Measurements from ENCODE around the gene RAB11FIP4.
"Not testable (repeated sequence)": the region's sequence is repeated elsewhere in the genome, so short reads cannot be mapped to it uniquely, and the experiment has no call there.

RAB11FIP4 gene

GRCh38 chr17:31433811-31434726, 42.6 kb downstream of the RAB11FIP4 start:
- no peak for DNase-seq

GRCh38 chr17:31434727-31435050, 43.2 kb downstream of the RAB11FIP4 start:
- no peak for DNase-seq

- no peak for DNase-seq
These were observed 44.1 kb downstream of the RAB11FIP4 start for GRCh38 chr17:31435581-31435980.

DNA sequence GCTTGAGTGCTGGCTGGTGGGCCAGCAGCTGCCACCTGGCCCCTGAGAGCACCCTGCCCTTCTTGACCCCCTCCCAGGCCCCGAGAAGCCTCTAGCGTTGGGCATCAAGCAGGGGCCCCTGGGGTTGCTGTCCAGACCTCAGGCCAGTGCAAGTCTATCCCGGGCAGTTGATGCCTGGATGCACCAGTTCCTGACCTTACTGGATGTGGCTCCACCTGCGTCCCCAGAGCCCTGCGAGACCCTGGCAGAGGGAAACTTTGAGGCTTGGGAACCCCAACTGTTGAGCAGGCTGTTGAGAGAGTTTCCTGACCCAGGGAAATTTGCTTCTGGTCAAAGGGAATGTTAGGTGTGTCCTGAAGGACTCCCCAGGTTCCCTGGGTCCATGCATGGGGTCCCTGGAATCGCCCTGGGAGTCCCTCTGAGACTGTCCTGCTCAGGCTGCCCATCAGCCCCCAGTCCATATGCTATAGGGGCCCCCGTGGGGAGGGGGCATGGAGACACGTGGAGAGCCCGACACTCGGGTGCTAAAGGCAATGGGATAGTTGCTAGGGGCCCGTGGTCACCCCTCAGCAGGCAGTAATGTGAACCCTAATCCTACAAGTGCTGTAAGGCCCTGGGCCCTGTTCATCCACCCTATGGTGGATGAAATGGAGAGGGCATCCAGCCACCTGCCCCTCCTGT, 46.4 kb downstream of the RAB11FIP4 start:
- DNase-seq: no peak

DNA sequence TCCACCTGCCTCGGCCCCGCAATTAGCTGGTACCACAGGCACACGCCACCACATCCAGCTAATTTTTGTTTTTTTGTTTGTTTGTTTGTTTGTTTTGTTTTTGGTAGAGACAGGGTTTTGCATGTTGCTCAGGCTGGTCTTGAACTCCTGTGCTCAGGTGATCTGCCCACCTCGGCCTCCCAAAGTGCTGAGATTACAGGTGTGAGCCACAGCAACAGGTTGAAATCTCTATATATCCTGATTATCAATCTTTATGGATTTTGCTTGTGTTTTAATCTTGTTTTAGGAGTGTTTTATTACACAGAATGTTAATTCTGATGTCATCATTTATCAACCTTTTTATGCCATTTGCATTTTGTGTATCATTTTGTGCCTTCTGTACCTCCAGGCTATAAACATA, 48.2 kb downstream of the RAB11FIP4 start:
- DNase-seq: no peak

DNA sequence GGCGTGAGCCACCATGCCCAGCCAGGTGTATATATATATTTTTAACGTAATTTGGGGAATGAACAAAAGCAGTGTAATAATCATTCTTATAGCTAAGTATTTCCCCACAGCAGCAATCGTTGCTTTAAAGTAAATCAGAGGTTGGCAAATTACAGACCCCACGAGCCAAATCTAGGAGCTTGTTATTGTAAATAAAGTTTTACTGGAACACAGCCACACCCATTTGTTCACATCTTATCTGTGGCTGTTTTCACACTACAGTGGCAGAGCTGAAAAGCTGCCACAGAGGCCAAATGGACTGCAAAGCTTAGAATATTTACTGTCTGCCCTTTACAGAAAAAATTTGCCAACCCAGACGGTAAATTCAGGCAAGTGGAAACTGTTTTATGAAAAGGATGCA, 50.8 kb downstream of the RAB11FIP4 start:
- no peak for DNase-seq

GRCh38 chr17:31442856-31443255, 51.4 kb downstream of the RAB11FIP4 start:
- DNase-seq: not testable (repeated sequence)

GRCh38 chr17:31443386-31443785, 51.9 kb downstream of the RAB11FIP4 start:
- DNase-seq: no peak

- DNase-seq: no peak
These were observed 52.6 kb downstream of the RAB11FIP4 start for GRCh38 chr17:31444026-31444425.

GRCh38 chr17:31446195-31446967, 54.9 kb downstream of the RAB11FIP4 start:
- no peak for DNase-seq

DNA sequence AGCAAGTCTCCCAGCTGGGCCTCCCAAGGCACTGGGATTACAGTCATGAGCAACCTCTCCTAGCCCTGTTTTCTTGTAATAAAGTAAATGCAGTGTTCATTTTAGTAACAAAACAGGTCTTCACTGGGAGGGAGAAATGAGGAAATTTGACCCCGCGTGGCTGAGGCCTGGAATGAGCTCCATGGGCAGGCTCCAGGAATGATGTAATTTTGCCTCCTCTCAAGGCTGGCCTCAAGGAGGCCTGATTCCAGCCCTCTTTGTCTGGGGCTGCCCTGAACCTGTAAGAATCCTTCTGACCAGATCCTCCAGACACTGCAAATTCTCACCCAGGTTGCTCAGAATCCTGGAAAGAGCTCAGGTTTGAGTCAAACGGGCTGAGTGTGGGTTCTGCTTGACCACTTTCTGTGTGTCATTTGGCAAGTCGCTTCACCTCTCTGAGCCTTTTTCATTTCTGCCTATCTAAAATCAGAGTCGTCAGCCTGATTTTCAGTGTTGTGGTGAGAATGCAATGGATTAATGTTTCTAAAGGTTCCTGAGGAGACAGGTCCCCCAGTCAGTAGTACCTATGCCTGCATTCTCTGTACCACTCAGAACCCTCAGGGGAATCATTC, 57.1 kb downstream of the RAB11FIP4 start:
- no peak for DNase-seq

- no peak for DNase-seq
These were observed 57.6 kb downstream of the RAB11FIP4 start for GRCh38 chr17:31449111-31449510.

DNA sequence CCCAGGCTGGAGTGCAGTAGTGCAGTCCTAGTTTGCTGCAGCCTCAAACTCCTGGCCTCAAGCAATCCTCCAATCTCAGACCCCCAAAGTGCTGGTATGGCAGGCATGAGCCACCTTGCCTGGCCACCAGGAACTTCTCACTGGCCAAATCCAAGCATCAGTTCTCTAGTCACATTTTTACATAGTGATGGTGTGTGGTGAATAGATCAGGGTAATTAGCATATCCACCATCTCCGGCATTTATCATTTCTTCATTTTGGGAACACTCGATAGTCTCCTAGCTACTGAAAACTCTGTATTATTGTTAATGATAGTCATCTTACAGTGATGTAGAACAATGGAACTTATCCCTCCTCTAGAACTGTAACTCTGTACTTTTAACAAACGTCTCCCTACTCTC, 58.3 kb downstream of the RAB11FIP4 start:
- DNase-seq: no peak

GRCh38 chr17:31452101-31452500, 60.6 kb downstream of the RAB11FIP4 start:
- no peak for DNase-seq

DNA sequence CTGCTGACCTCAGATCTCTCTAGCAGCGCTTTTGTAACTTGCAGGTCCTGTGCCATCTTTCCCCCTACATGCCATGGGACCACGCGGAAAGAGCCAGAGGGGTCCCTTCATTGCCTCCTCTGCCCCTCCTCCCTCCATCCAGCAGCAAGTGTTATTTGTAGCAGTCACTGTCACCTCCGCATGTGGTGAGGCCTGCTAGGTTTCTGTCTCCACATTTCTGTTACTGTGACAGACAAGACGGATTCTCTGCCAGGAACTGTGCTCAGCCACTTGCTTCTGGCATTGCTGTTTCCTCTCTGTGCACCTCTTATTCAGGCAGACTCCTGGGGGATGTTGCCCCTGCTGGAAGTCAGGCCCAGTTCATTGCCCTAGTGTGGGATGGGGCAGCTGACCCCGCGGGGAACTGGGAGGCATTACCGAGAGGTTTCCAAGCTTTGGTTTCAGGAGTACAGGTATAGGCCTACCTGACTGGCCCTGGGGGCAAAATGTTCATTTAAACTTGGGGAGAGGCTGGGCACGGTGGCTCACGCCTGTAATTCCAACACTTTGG, 61.2 kb downstream of the RAB11FIP4 start:
- DNase-seq: no peak

- DNase-seq: no peak
These were observed 62.4 kb downstream of the RAB11FIP4 start for GRCh38 chr17:31453896-31454295.

- no peak for DNase-seq
These were observed 65.3 kb downstream of the RAB11FIP4 start for GRCh38 chr17:31456814-31457213.

- DNase-seq: no peak
These were observed 66.1 kb downstream of the RAB11FIP4 start for GRCh38 chr17:31457391-31458234.

- DNase-seq: no peak
These were observed 67.4 kb downstream of the RAB11FIP4 start for GRCh38 chr17:31458829-31459228.

- no peak for DNase-seq
These were observed 68.2 kb downstream of the RAB11FIP4 start for GRCh38 chr17:31459716-31460115.

DNA sequence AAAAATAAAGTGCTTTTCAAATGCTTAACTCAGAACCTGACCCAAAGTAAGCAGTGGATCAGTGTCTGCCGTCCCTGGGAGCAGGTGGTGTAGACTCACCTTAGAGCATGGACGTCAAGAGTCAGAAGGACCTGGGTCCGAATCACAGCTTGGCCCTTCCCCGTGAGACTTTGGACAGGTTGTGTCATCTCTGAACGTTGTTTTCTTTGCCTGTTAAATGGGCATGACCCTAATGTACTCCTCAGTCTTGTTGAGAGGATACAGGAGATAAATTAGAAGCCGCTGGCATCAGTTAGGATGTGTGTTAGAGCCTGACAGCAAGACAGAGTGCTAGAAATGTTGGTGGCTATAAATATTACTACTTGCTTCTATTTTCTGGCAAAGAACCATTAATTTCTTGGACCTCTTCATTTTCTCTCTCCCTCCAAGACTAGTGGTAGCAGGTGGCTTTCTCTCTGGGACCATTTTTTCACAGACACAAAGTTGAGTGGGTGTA, 68.8 kb downstream of the RAB11FIP4 start:
- no peak for DNase-seq
